Stimulated activated CD8-positive, alpha-beta memory T cell treated with anti-CD3 and anti-CD28 coated beads, Interleukin-7, amount 100 ng/mL, for 1 hour (primary cell): ENCODE measurements around the gene GIMAP2.
"Not testable (repeated sequence)": the region's sequence is repeated elsewhere in the genome, so short reads cannot be mapped to it uniquely, and the experiment has no call there.

ENCODE experiments used
- DNase-seq, 2 donors: peaks; one replicate each; pipeline ENCODE4 v3.0.0-alpha.2; 2020; ENCODE audit warnings: low read depth in 2 of 2

Gene GIMAP2

GRCh38 chr7:150685219-150686029, at the start of gene GIMAP2:
Gene GIMAP2 (plus strand): TSS chr7:150685706. CDS start chr7:150687060, 1,354 bp downstream.
- no peak for DNase-seq

DNA sequence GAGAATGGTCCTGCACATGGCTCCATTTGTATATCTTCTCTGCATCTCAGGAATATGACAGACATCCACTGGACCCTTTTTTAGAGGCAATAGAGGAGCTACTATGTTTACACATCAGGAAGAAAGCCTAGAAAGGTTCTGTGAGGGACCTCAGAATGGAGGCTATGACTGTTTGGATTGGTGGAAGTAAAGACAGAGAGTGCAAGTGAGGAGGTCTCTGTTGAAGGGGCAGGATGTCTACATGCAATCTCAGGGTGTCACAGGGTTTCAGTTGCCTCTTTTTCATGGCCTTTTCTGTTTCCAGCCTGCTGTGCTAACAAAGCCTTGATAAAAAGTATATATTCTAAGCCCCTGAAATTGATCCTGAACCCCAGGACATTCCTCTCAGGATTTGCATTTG, 43.7 kb upstream of the GIMAP2 start:
- no peak for DNase-seq

DNA sequence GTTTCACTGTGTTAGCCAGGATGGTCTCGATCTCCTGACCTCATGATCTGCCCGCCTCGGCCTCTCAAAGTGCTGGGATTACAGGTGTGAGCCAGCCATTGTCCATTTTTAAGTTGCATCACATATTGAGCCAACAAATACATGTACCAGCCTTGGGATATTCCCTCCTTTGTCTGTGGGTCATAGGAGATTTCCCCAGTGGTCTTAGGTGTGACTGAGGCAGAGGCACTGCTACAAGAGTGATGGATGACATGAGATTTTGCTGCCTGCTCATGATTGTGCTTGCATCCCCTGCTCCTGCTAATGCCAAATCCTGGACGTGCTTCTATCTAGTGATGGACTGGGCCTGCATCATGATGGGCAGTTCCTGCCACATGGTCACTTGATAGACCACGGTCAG, 42.6 kb upstream of the GIMAP2 start:
- DNase-seq = no peak

DNA sequence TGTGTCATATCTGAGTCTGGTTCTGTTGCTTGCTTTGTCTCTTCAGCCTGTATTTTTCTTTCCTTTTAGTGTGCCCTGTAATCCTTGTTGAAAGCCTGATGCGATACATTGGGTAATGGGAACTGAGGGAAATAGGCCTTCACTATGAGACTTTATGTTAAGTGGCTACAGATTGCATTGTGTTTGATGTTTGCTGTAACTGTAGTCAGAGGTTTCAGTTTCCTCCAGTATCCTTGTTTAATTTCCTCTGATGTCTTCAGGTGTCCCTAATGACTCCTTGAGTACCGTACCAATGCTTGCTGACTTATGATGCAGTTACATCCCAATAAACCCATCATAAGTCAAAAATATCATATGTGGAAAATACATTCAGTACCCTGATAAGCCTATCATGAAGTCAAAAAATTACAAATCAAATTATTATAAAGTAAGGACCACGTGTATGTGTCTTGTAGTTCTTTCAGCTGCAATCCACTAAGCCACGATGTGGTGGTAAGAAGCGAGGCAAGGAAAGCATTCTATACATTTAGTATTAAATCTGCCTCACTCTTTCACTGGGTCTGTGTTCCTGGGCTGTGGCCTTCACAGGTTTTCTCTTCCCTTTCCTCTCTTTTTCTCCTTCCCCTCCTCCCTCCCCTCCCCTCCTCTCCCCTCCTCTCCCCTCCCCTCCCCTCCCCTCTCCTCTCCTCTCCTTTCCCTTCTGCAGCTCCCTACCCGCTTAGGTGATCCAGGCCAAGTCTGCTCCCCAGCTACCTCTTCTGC, 40.1 kb upstream of the GIMAP2 start:
- DNase-seq = no peak

DNA sequence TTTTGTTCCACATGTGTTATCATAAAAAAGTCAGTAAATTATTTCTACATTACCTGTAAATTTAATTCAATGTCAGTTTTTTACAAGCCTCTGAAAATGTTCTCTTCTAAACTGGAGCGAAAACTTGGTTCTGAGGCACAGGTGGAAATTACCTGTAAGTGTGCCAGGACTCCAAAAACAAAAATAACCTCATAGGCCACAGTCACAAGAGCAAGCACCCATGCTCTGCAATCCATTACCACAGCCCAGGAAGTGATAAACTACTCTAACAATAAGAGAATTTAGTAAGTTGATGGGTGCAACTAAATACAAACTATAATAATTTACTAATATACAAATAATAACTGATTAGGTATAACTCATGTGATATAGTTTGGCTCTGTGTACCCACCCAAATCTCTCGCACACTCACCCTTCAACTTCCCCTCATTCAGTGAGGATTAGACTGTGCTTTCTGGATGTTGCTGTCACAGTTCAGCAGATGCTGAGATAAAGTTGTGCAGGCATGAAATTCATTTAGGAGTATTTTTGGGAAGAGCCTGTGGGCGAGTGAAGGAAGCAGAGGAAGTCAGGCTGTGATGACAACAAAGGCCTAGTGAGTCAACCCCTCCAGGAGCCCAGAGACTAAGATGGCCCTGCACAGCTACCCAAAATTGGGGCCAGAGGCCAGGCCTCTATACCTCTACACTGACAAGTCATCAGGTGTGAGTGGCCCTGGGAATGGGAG, 37.0 kb upstream of the GIMAP2 start:
- DNase-seq = no peak

GRCh38 chr7:150649080-150649385, 36.5 kb upstream of the GIMAP2 start:
- DNase-seq = no peak

- no peak for DNase-seq
Observed at GRCh38 chr7:150654692-150655091, 30.8 kb upstream of the GIMAP2 start.

GRCh38 chr7:150656047-150656446, 29.5 kb upstream of the GIMAP2 start:
- no peak for DNase-seq

DNA sequence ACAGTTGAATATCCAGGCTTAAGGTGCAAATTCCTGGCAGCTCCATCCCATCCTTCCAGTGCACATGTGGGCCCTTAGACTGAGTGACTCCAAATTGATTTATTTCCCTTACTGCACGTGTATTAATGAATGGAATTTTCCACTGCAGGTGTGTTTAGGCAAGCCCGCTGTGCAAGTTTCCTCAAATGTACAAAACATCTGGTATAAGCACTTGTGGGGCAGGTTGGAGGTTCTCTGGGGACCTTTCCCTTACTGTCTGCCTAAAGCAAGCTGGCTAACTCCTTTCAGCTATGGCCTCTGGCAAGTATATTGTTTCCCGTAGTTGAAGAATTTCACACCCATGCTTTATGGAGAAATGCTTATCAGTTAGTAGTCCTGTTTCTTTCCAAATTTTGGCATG, 28.0 kb upstream of the GIMAP2 start:
- no peak for DNase-seq

- DNase-seq = no peak
Observed at GRCh38 chr7:150660939-150661613, 24.4 kb upstream of the GIMAP2 start.

DNA sequence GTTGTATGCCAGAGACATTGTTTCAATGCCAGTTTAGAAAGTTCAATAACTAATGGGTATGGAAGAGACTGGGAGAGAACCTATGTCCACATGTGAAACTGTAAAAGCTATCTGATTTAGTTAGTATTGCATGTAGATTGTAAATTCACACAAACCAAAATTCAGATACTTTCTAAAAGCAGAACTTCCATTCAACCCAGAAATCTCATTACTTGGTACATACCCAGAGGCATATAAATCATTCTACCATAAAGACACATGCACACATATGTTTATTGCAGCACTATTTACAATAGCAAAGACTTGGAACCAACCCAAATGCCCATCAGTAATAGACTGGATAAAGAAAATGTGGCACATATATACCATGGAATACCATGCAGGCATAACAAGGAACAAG, 22.7 kb upstream of the GIMAP2 start:
- not testable (repeated sequence) for DNase-seq

GRCh38 chr7:150663802-150664494, 21.6 kb upstream of the GIMAP2 start:
- no peak for DNase-seq

DNA sequence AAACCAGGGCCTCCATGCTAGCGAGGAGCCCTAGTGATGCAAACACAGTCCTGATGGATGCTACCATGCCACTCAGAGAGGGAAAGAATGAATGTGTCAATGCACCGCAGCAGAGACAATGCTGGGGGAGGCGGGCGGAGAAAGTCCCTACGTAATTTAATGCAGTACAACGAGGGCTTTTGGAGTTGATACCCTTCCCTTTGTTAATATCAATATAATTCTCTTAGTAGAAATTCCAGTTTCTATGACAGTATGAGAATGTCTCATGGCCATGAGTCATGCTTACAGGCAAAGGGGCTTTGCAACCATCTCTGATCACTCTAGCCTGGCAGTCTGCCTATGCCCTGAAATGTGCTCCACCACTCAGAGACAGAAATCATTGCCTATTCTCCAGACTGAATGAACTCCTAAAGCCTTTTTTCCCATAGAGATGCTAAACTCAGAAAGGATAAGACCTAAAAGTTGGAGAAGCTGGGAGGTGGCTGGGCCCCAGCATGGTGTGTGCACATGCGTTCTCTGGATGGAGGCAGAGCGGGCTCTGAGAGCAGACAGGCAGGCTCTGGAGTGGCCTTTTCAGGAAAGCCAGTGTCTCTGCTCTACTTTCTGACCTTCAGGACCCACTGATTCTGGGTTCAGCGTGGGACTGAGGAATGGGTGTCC, 20.3 kb upstream of the GIMAP2 start:
- DNase-seq = no peak

GRCh38 chr7:150665896-150666295, 19.6 kb upstream of the GIMAP2 start:
- no peak for DNase-seq

GRCh38 chr7:150666412-150666811, 19.1 kb upstream of the GIMAP2 start:
- DNase-seq = no peak

DNA sequence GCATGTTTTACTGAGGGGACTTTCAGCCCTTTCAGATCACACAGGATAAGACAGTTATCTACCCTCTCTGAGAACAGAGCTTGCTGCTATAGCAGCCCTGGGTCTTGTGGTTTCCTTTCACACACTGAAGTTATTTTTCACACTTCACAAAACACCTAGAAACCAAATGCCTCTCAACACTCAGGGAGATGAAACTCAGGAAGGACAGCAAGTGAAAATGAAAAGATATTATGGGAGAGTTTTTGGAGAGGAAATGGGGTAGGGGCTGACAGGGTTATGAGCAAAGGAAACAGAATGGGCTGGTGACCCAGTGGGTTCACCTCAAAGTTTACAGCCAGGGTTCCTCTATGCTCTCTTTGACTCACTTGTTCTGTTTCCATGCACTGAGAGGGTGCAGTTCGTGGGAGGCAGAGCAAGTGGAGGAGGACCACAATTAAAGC, 17.0 kb upstream of the GIMAP2 start:
- DNase-seq = no peak

GRCh38 chr7:150668977-150669376, 16.5 kb upstream of the GIMAP2 start:
- DNase-seq = no peak

DNA sequence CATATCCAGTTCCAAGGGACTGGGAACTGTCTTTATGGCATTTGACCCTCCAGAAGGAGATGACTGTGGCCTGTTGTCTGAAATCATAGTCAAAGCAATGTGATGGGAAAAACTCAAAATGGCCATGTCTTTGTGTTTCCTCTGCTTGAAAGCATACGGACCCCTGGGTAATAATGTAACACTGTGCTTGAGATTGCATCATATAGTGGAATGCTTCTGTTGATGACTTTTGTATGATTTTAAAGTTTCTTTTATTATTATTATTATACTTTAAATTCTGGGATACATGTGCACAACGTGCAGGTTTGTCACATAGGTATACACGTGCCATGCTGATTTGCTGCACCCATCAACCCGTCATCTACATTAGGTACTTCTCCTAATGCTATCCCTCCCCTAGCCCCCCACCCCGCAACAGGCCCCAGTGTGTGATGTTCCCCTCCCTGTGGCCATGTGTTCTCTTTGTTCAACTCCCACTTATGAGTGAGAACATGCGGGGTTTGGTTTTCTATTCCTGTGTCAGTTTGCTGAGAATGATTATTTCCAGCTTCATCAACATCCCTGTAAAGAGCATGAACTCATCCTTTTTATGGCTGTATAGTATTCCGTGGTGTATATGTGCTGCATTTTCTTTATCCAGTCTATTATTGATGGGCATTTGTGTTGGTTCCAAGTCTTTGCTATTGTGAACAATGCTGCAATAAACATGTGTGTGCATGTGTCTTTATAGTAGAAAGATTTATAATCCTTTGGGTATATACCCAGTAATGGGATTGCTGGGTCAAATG, 13.5 kb upstream of the GIMAP2 start:
- DNase-seq = not testable (repeated sequence)

DNA sequence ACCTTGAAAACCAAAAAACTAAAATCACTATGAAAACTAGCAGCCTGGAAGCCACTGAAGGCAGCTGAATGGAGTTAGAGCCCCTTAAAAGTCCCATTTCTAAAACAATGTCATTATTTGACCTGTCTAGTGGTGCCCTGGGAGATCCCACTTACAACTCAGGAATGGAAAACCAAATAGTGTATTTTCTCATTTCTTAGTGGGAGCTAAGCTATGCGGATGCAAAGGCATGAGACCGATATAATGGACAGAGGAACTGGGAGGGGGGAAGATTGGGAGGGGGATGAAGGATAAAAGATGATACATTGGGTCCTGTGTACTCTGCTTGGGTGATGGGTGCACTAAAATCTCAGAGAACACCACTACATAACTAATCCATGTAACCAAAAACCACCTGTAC, 9.8 kb upstream of the GIMAP2 start:
- no peak for DNase-seq

- not testable (repeated sequence) for DNase-seq
Observed at GRCh38 chr7:150676276-150676675, 9.2 kb upstream of the GIMAP2 start.
